ENCODE measurements around the gene SRRM2.
"Not testable (repeated sequence)": the region's sequence is repeated elsewhere in the genome, so short reads cannot be mapped to it uniquely, and the experiment has no call there.

Gene SRRM2

GRCh38 chr16:2713985-2714774 lies 38.3 kb upstream of the SRRM2 start:
- no peak for DNase-seq (ENCODE audit: low read depth in 1 of 2, low spot score in 1 of 2)

DNA sequence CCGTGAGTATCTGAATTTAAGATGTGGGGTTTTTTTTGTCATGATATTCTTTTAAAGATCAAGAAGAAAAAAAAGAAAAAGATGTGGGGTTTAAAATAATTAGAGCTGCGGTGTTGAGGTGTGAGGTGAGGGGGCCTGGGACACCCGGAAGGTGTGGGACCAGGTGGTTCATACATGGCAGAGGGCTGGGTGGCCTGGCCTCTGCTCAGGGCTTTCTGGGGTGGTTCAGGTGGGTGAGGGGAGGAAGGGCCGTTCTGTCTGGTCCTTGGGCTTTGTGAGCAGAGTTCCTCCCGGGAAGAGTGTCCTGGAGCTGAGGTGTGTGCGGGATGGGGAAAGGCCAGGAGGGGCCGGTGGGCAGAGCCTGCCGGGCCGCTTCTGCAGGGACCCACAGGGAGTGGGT lies 37.4 kb upstream of the SRRM2 start:
- DNase-seq (ENCODE audit: low read depth in 1 of 2, low spot score in 1 of 2): no peak

DNA sequence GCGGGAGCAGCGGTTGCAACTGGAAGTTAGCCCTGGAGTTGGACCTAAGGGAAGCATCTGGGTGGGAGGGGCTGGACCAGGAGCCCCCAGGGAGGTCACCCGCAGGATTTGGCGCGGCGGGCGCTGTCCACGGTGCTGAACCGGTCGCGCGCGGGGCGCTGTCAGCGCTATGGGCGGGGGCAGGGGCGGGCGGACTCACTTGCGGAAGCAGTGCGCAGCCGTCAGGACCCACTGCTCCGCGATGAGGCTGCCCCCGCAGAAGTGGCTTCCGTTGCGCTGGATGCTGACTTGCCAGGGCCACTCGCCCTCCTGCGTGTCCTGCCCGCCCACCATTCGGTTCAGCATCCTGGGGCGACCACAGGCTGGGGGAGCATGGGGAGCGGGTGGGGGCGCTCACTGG lies 36.9 kb upstream of the SRRM2 start:
- peak; percentile 71 to 76 for DNase-seq (ENCODE audit: low read depth in 1 of 2, low spot score in 1 of 2)

- DNase-seq (ENCODE audit: low read depth in 1 of 2, low spot score in 1 of 2): no peak
Measured at GRCh38 chr16:2715966-2716885, 36.2 kb upstream of the SRRM2 start.

- DNase-seq (ENCODE audit: low read depth in 1 of 2, low spot score in 1 of 2): no peak
Measured at GRCh38 chr16:2716948-2717347, 35.5 kb upstream of the SRRM2 start.

GRCh38 chr16:2717383-2718263 lies 34.8 kb upstream of the SRRM2 start:
- DNase-seq (ENCODE audit: low read depth in 1 of 2, low spot score in 1 of 2): no peak

DNA sequence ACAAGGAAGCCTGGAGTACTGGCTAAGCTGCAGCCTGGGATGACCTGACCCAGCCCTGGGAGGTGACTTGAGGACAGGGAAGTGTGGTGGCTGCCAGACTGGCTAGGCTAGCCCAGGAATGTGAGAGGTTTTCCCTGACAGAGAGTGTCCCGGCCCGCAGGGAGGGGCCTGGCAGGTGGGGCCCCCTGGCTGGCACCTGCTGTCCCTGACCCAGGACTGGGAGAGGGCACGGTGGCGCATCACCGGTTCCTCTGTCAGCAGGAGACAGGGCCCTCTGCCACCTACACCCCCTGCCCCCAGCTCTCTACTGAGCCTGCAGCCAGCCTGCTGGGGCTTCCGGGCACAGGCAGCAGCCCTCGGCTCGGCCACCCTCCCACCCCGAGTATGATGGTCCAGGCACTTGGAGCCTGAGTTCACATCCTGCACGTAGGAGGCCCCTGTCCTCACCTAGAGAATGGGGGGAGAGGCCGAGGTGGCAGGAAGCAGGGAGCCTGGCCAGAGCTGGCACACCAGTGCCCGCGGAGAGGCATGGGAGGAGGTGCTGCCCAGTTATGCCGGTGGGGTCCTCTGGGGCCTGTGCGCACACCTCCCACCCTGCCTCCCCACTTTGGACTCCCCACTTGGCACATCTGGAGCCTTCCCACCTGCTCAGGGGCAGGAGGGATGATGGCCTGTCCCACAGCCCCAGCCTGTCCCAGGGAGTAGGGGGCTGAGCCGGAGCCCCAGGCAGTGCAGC lies 32.9 kb upstream of the SRRM2 start:
- no peak for DNase-seq (ENCODE audit: low read depth in 1 of 2, low spot score in 1 of 2)

GRCh38 chr16:2720064-2720457 lies 32.4 kb upstream of the SRRM2 start, which contains the start of gene PRSS27:
Gene PRSS27, minus strand, starts transcription at chr16:2720224. Its CDS starts 64 bp downstream, at chr16:2720160.
- no peak for DNase-seq (ENCODE audit: low read depth in 1 of 2, low spot score in 1 of 2)

- peak; percentile 69 to 81 for DNase-seq (ENCODE audit: low read depth in 1 of 2, low spot score in 1 of 2)
Measured at GRCh38 chr16:2720719-2721633, 31.5 kb upstream of the SRRM2 start.

GRCh38 chr16:2721634-2722173 lies 30.7 kb upstream of the SRRM2 start:
- DNase-seq (ENCODE audit: low read depth in 1 of 2, low spot score in 1 of 2): not testable (repeated sequence)

- no peak for DNase-seq (ENCODE audit: low read depth in 1 of 2, low spot score in 1 of 2)
Measured at GRCh38 chr16:2724088-2724676, 28.3 kb upstream of the SRRM2 start.

DNA sequence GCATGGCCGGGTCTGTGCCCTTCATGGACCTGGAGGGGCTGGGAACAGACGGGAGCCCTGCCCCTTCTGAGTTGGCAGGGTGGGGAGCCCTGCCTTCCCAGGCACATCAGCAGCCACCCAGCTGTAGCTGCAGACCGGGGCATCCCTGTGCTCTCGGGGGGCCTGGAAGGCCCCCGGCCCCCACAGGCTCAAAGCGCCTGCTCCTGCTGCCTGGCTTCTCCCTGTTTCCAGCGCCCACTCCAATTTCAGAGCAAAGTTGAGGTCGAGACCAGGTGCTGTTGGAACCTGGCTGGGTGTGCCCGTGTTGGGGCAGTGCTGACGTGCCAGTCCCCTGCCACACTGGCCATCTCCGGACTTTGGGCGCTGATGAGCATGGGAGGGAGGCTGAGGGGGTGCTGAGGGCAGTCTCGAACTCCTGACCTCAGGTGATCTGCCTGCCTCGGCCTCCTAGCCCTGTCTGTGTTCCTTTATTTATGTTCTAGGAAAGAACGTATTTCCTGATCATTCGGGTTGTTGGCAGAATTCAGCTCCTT lies 27.6 kb upstream of the SRRM2 start:
- DNase-seq (ENCODE audit: low read depth in 1 of 2, low spot score in 1 of 2): no peak

GRCh38 chr16:2726923-2727322 lies 25.5 kb upstream of the SRRM2 start:
- DNase-seq (ENCODE audit: low read depth in 1 of 2, low spot score in 1 of 2): no peak

GRCh38 chr16:2728034-2728433 lies 24.4 kb upstream of the SRRM2 start:
- DNase-seq (ENCODE audit: low read depth in 1 of 2, low spot score in 1 of 2): no peak

GRCh38 chr16:2734844-2735515 lies 17.5 kb upstream of the SRRM2 start:
- DNase-seq (ENCODE audit: low read depth in 1 of 2, low spot score in 1 of 2): no peak

DNA sequence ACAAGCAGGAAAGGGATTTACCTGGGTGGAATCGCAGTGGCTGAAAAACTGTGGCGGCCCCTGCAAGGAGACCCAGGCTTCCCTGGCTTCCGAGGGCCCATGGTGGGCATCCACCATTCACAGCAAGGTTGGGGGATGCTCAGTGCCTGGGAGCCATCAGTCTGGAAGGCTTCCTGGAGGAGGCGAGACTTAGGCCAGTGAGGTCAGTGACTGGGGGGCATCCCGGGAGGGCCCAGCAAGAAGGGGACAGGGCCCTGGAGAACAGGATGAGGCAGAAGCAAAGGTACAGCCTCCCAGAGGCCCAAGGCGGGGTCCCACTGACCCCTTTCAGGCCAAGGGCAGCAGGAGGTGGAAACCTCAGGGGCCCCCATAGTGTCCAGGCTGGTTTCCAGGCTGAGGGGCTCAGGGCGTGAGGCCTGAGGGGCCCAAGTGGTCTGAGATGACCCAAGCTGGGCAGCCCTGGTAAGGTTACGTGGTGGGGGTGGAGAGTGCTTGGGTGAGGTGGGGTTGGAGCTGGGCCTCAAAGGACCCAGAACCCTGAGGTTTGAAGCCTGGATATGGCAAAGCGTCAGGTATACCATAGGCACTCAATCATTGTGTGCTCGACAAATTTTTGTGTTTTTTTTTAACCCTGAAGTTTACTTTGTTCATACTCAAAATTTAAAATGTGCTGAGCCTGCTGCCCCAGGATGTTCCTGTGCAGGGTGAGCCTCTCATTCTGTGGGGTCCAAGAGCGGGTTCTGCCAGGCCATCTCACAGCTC lies 15.8 kb upstream of the SRRM2 start:
- DNase-seq (ENCODE audit: low read depth in 1 of 2, low spot score in 1 of 2): no peak

DNA sequence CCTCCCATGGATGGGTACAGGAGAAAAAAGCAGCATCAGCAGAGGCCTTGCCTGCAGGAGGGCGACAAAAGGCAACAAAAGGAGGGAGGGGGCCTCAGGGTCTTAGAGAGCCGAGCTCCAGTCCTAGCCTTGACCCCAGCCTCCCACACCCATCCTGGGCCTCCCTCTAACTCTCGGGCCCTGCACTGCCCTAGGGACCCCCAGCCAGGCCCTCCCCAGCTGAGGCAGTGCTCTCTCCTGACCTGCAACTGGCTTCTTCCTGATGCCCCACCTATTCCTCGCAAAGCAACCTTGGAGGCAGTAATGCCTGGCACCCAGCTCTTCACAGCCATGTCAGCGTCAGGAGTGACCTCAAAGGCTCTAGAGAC lies 15.2 kb upstream of the SRRM2 start:
- DNase-seq (ENCODE audit: low read depth in 1 of 2, low spot score in 1 of 2): no peak
